Stimulated activated CD8-positive, alpha-beta memory T cell treated with anti-CD3 and anti-CD28 coated beads, Interleukin-4, amount 100 ng/mL, for 4 hours (primary cell): Measurements from ENCODE around the gene SLC44A5.
"Not testable (repeated sequence)": the region's sequence is repeated elsewhere in the genome, so short reads cannot be mapped to it uniquely, and the experiment has no call there.

Experiments
- DNase-seq, 2 donors: peaks; one replicate each; pipeline ENCODE4 v3.0.0-alpha.2; 2020; ENCODE audit warnings: low read depth in 2 of 2, low spot score in 1 of 2

SLC44A5 gene

GRCh38 chr1:75522389-75522788, 88.5 kb downstream of the SLC44A5 start:
- no peak for DNase-seq

- DNase-seq, result no peak
Observed at GRCh38 chr1:75521658-75522057, 89.3 kb downstream of the SLC44A5 start.

- no peak for DNase-seq
Observed at GRCh38 chr1:75520862-75521475, 89.9 kb downstream of the SLC44A5 start.

GRCh38 chr1:75519651-75520427, 91.1 kb downstream of the SLC44A5 start:
- no peak for DNase-seq

GRCh38 chr1:75518686-75519085, 92.2 kb downstream of the SLC44A5 start:
- no peak for DNase-seq

GRCh38 chr1:75514270-75514669, 96.6 kb downstream of the SLC44A5 start:
- no peak for DNase-seq

GRCh38 chr1:75506976-75507375, 103.9 kb downstream of the SLC44A5 start:
- no peak for DNase-seq

- DNase-seq, result no peak
Observed at GRCh38 chr1:75503221-75503974, 107.5 kb downstream of the SLC44A5 start.

- DNase-seq, result no peak
Observed at GRCh38 chr1:75502776-75503175, 108.1 kb downstream of the SLC44A5 start.

- DNase-seq, result no peak
Observed at GRCh38 chr1:75501577-75502295, 109.2 kb downstream of the SLC44A5 start.

GRCh38 chr1:75492011-75492410, 118.9 kb downstream of the SLC44A5 start:
- DNase-seq, result no peak

- no peak for DNase-seq
Observed at GRCh38 chr1:75487399-75487798, 123.5 kb downstream of the SLC44A5 start.

- DNase-seq, result no peak
Observed at GRCh38 chr1:75484789-75485188, 126.1 kb downstream of the SLC44A5 start.

GRCh38 chr1:75482951-75483350, 128.0 kb downstream of the SLC44A5 start:
- no peak for DNase-seq

GRCh38 chr1:75476486-75476885, 134.4 kb downstream of the SLC44A5 start:
- DNase-seq, result not testable (repeated sequence)

- DNase-seq, result no peak
Observed at GRCh38 chr1:75475696-75476095, 135.2 kb downstream of the SLC44A5 start.

GRCh38 chr1:75472971-75473603, 137.8 kb downstream of the SLC44A5 start:
- no peak for DNase-seq

- no peak for DNase-seq
Observed at GRCh38 chr1:75472089-75472970, 138.6 kb downstream of the SLC44A5 start.

GRCh38 chr1:75471252-75471651, 139.7 kb downstream of the SLC44A5 start:
- DNase-seq, result no peak

- no peak for DNase-seq
Observed at GRCh38 chr1:75470448-75470847, 140.5 kb downstream of the SLC44A5 start.
